Stimulated activated CD4-positive, alpha-beta T cell treated with anti-CD3 and anti-CD28 coated beads, Interleukin-12 subunit alpha, Interleukin-12 subunit beta, amount 100 ng/mL, for 4 hours (primary cell): ENCODE results near the gene BRAT1.
"Not testable (repeated sequence)": the region's sequence is repeated elsewhere in the genome, so short reads cannot be mapped to it uniquely, and the experiment has no call there.

Experiments
- DNase-seq: peaks from one replicate; pipeline ENCODE4 v3.0.0-alpha.2; 2020

The BRAT1 gene

GRCh38 chr7:2555121-2556052 is at the start of gene BRAT1:
BRAT1 (minus strand) TSS chr7:2555524; CDS start chr7:2554431, 1,093 bp downstream.
- DNase-seq = peak; percentile 97

DNA sequence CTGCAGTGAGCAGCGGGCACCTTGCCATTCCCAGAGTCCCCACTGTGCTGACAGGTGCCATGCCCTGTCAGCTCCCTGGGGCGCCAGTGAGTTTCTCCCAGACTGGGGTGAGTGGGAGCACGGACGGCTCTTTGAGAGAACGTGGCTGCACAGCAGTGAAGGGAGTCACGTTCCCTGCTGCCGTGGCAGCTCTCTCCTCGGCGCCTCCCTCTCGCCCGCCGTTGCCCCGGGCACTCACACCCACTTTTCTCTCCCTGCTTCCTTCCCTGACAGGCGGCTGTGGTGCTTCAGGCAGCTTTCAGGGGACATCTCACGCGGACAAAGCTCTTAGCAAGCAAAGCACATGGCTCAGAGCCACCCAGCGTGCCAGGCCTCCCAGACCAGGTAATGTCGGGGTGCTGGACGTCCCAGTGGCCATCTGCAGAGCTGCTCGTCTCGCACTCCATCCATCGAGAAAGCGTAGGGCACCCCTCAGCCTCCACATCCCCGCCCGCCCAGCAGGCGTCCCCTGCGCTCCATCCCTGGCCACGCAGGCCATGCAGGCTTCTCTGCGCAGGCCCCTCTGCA is 49.4 kb upstream of the BRAT1 start:
- DNase-seq = no peak

GRCh38 chr7:2603044-2603965 is 48.0 kb upstream of the BRAT1 start:
- DNase-seq = no peak

DNA sequence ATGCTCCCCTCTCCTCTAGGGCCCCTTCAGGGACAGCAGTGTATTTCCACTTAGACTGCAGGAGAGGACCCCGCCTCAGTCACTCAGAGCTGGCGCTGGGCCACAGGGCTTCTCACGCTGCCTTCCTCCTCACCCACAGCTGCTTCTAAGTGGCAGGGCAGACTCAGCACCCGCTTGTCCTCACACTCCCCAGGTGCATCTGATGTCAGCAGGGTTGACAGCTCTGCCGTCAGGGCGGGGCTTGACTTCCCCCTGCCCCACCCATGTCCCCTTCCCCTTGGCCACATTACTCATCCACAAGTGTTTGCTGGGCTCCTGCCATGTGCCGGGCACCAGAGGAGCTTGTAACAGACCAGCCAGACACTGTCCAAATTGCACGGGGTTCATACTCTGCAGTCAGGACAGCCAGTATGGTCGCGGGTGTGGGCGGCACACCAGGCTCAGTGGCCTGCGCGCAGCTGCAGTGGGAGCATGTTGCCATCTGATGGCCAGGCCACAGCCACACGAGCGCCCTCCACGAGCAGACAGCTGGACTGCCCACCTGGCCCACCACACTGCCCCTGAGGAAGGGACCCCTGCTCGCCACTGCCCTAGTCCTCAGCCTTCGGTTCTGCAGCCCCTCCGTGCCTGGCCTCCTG is 47.2 kb upstream of the BRAT1 start:
- DNase-seq = no peak

- DNase-seq = no peak
These were observed 46.6 kb upstream of the BRAT1 start for GRCh38 chr7:2601907-2602306.

- no peak for DNase-seq
These were observed 45.7 kb upstream of the BRAT1 start for GRCh38 chr7:2601065-2601464.

- no peak for DNase-seq
These were observed 43.0 kb upstream of the BRAT1 start for GRCh38 chr7:2598154-2598823.

- DNase-seq = no peak
These were observed 41.9 kb upstream of the BRAT1 start for GRCh38 chr7:2597273-2597640.

DNA sequence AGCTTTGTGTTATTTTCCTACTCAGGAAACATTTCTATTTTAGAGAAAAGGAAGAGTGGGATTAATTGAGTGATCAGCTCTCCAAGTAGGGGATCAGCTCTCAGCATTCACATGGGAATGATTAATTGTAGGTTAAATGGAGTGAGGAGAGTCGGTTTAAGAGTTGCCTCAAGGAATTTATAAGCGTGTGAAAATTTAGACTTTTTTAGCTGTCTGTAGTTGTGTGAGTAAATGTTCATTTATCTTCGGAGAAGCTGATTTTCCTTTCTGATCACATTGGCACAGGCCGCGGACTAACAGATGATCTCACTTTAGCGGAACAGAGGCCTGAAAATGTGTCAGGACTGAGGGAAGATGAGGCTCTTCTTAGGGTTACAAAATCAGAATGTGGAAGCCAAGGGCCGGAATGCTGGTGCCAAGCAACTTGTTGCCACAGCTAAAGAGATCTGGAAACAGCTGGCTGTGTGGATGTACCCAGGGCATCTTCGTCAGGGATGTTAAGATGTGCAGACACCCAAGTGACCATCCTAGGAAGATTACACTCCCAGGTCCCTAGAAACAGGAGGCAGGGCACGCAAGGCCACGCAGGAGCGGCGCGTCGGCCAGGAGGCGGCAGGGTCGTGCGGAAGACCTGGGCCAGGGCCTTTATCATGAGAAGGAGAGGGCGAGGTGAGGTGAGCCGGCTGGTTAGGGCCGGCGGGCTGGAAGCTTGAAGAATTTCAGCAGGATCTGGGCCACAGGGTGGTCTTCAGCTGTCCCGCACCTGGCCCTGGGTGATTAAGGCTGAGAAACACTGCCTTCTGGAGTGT is 41.3 kb upstream of the BRAT1 start:
- no peak for DNase-seq

- DNase-seq = no peak
These were observed 40.0 kb upstream of the BRAT1 start for GRCh38 chr7:2595258-2595860.

GRCh38 chr7:2594599-2594998 is 39.3 kb upstream of the BRAT1 start:
- no peak for DNase-seq

GRCh38 chr7:2593036-2593727 is 37.9 kb upstream of the BRAT1 start:
- no peak for DNase-seq

GRCh38 chr7:2592375-2592865 is 37.1 kb upstream of the BRAT1 start:
- no peak for DNase-seq

GRCh38 chr7:2589941-2590340 is 34.6 kb upstream of the BRAT1 start:
- DNase-seq = not testable (repeated sequence)

DNA sequence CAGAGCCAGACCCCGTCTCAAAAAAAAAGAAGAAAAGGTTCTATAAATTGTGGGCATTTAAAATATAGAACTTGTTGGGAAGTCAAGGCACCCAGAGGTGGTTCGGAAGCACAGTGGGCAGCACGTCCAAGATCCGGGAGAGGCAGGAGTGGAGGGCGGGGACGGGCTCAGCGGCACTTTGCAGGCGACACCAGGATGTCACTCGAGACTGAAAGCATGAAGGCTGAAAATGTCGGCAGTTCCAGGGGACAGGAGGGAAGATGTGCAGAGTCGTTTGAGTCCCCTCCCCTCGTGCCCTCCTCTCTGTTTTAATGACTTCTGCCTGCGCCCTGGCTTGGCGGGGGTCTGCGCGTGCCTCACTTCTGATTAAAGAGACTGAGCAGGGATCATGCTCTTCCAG is 34.0 kb upstream of the BRAT1 start:
- no peak for DNase-seq

DNA sequence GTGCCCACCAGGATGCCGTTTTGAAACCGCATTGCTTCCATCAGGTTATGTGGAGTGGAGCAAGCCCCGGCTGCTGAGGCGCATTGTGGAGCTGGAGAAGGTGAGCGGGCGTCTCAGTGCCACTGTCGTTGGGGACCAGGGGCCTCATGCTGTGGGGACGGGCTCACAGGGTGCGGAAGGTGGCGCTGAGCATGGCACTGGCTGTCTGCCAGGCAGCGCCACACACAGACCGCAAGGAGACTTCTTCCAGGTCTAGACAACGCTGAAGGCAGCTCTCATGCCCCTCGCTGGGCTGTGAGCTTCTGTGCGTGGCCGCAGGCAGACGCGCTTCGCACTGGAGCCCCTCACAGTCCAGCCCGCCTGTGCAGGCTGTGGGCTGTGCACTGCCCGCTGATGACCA is 32.5 kb upstream of the BRAT1 start:
- DNase-seq = no peak

DNA sequence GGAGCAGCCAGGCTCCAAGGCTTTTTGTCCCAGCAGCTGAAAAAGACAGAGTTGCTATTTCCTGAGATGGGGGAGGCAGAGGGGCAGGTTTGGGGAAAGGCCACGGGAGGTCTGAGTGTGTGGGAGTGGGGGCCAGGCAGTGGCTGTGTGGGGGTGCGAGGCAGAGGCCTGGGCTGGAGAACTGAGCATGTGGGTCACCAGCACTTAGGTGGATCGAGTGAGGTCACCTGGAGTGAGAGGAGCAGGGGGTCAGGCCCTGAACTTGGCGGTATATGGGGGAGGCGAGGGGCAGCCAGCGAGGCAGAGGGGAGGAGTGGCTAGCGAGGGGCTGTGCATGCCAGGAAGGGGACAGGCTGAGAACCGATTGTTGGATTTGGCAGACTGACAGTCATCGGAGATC is 31.8 kb upstream of the BRAT1 start:
- no peak for DNase-seq

GRCh38 chr7:2586326-2587020 is 31.1 kb upstream of the BRAT1 start:
- DNase-seq = no peak

DNA sequence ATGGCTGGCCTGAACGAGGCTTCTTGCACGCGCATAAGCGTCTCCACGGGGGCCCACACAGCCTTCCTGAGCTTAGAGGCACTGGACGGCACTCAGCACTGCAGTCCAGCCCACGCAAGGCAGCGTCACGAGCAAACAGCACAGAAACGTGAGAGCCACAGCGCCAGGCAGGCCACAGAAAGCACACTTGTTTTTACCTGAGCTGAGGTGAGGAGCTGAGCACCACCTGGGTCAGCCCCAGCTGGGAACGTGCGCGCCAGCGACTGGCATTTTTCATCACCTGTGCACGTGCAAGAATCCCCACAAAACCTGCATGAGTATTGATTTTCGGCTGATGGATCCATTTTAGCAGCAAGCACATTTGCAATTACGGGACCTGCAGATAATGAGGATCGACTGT is 30.1 kb upstream of the BRAT1 start:
- no peak for DNase-seq
